K562 (cell line): ENCODE data around the gene C19orf67. TPM values are rescaled to one million over a fixed set of nuclear protein-coding genes. Genes with fewer than 3 reads are reported as not detected.

ENCODE experiments used
- ATF3 ChIP-seq, 2 experiments: fragments of 450-650 bp in 1 of 2; sonication (generic) in 1 of 2; formaldehyde crosslinking in 1 of 2; IDR thresholded peaks in 1 of 2; conservative IDR thresholded peaks in 1 of 2; 2 replicates each; pipeline versions ENCODE4 v1.6.1 to v1.8.1; 2016 to 2023; ENCODE audit warnings: mild to moderate bottlenecking in 2 of 2, moderate library complexity in 2 of 2, inconsistent platforms in 1 of 2, missing genetic modification reagents in 1 of 2
- BMI1 ChIP-seq: fragments of 150-350 bp; IDR thresholded peaks from 2 replicates; pipeline ENCODE4 v1.6.1; 2014; ENCODE audit warnings: low read length
- C11orf30 ChIP-seq: fragments of 450-650 bp; IDR thresholded peaks from 2 replicates; pipeline ENCODE4 v1.6.1; 2016; ENCODE audit warnings: low read depth, mild to moderate bottlenecking
- FOXA3 ChIP-seq, 2 experiments: fragments of 450-650 bp in 1 of 2; sonication (generic) in 1 of 2; formaldehyde crosslinking; IDR thresholded peaks in 1 of 2; conservative IDR thresholded peaks in 1 of 2; 2 replicates each; pipeline versions ENCODE4 v1.4.0 to v1.8.0; 2020 to 2022; ENCODE audit warnings: mild to moderate bottlenecking in 2 of 2, missing genetic modification reagents in 1 of 2
- GABPB1 ChIP-seq: sonication (generic); formaldehyde crosslinking; IDR thresholded peaks from 2 replicates; pipeline ENCODE4 v1.8.0; 2022; ENCODE audit warnings: mild to moderate bottlenecking, missing genetic modification reagents
- HCFC1 ChIP-seq: IDR thresholded peaks from 2 replicates; pipeline ENCODE4 v1.6.1; 2012; ENCODE audit warnings: low read depth, low read length, improper control_type of control experiment
- SMARCA4 ChIP-seq: fragments of 450-650 bp; IDR thresholded peaks from 2 replicates; pipeline ENCODE4 v1.6.1; 2016
- TRIM24 ChIP-seq, 2 experiments: fragments of 450-650 bp; IDR thresholded peaks; 2 replicates each; pipeline ENCODE4 v1.6.1; 2016
- ZBTB33 ChIP-seq: sonication (generic); formaldehyde crosslinking; IDR thresholded peaks from 2 replicates; pipeline ENCODE4 v1.8.1; 2023; ENCODE audit warnings: mild to moderate bottlenecking, missing genetic modification reagents
- ZNF23 ChIP-seq: fragments of 250-450 bp; sonication (Bioruptor Pico); IDR thresholded peaks from 2 replicates; pipeline ENCODE4 v1.4.0; 2020; ENCODE audit warnings: mild to moderate bottlenecking
- ZNF384 ChIP-seq: IDR thresholded peaks from 2 replicates; pipeline ENCODE4 v1.6.1; 2012; ENCODE audit warnings: low read depth, low read length, improper control_type of control experiment
- ZNF407 ChIP-seq: fragments of 450-650 bp; IDR thresholded peaks from 2 replicates; pipeline ENCODE4 v1.6.1; 2016; ENCODE audit warnings: low read depth
- ZNF436 ChIP-seq: fragments of 250-450, 450-650 bp; sonication (Bioruptor Pico); formaldehyde crosslinking; IDR thresholded peaks from 2 replicates; pipeline ENCODE4 v1.7.0; 2020; ENCODE audit warnings: mild to moderate bottlenecking
- ZNF766 ChIP-seq: fragments of 200-800 bp; sonication (Bioruptor generic); conservative IDR thresholded peaks from 2 replicates; pipeline ENCODE4 v1.6.1; 2016; ENCODE audit warnings: missing genetic modification characterization, missing compliant biosample characterization
- polyA plus RNA-seq, 8 experiments: library from polyadenylated mRNA; depleted of rRNA in 4 of 8; stranded (reverse) in 5 of 8; unstranded in 3 of 8; fragments of >200 nt; fragmentation: Nextera tagmentation in 2 of 8; fragmentation: Illumina TruSeq in 1 of 8; extraction: Ambion mirVana in 2 of 8; extraction: Trizol in 1 of 8; gene quantifications; 2 replicates each; pipeline versions ENCODE4 v1.2.1 to v1.2.3, GENCODE V29; 2011 to 2014; ENCODE audit warnings: inconsistent platforms in 1 of 8, missing spikeins in 1 of 8
- total RNA-seq, 7 experiments: library from RNA; depleted of rRNA in 6 of 7; stranded (reverse); fragments of >200 nt in 6 of 7; fragmentation: Illumina TruSeq in 2 of 7; extraction: Trizol in 2 of 7; gene quantifications; 2 replicates each; pipeline versions ENCODE4 v1.2.1 to v1.2.3, GENCODE V29; 2011 to 2021; ENCODE audit warnings: low replicate concordance in 1 of 7

C19orf67 gene
- total and polyA plus RNA-seq, 9 of the 15 experiments (the other 6 are each of a cell fraction or from before 2014, with no cell fraction given), result 0.29 to 1.8 (median 0.51) TPM; not detected in 3

GRCh38 chr19:14080887-14081796 lies 4.4 kb downstream of the C19orf67 start (continued):
- TF ChIP-seq ZBTB33 (CRISPR knock-in tag), result peak; percentile 71
- TF ChIP-seq ZNF766 (CRISPR knock-in tag), result peak; percentile 77
- TF ChIP-seq ZNF436 (CRISPR knock-in tag), result no peak
- TF ChIP-seq BMI1, result no peak
- no peak for TF ChIP-seq ZNF407
- TF ChIP-seq FOXA3 (CRISPR knock-in tag; conservative IDR thresholded peaks at IDR 0.05 in 1 of 2, IDR thresholded peaks at IDR 0.05 in 1 of 2), result 0 out of 4 replicates have a peak, but pooled peaks of 1 of the 2 experiments have one; percentile 16
- peak; percentile 70 for TF ChIP-seq C11orf30
- no peak for TF ChIP-seq SMARCA4
- peak in 1 of 2 experiments; percentile 73; a peak in 2 of 4 replicates for TF ChIP-seq TRIM24 (IDR thresholded peaks at IDR 0.05)
- TF ChIP-seq ZNF23 (CRISPR knock-in tag), result no peak
- peak; percentile 95 for TF ChIP-seq HCFC1
- peak; percentile 73 for TF ChIP-seq ZNF384
- peak; percentile 98 for TF ChIP-seq GABPB1 (CRISPR knock-in tag)
- no peak for TF ChIP-seq ATF3 (IDR thresholded peaks at IDR 0.05)
- peak; percentile 80; the same call in 1 of the 2 replicates for TF ChIP-seq ATF3 (CRISPR knock-in tag; conservative IDR thresholded peaks at IDR 0.05)
